ENCODE results near the gene MCF2L2.
"Not testable (repeated sequence)": the region's sequence is repeated elsewhere in the genome, so short reads cannot be mapped to it uniquely, and the experiment has no call there.

Gene MCF2L2

GRCh38 chr3:183443395-183444385 lies 15.3 kb upstream of the MCF2L2 start:
- DNase-seq (ENCODE audit: low spot score): no peak

- DNase-seq (ENCODE audit: low spot score): no peak
Observed at GRCh38 chr3:183442994-183443393, 14.6 kb upstream of the MCF2L2 start.

- not testable (repeated sequence) for DNase-seq (ENCODE audit: low spot score)
Observed at GRCh38 chr3:183440521-183440920, 12.1 kb upstream of the MCF2L2 start.

- DNase-seq (ENCODE audit: low spot score): no peak
Observed at GRCh38 chr3:183439515-183439914, 11.1 kb upstream of the MCF2L2 start.

GRCh38 chr3:183438735-183439134 lies 10.3 kb upstream of the MCF2L2 start:
- no peak for DNase-seq (ENCODE audit: low spot score)

GRCh38 chr3:183437666-183438564 lies 9.5 kb upstream of the MCF2L2 start:
- no peak for DNase-seq (ENCODE audit: low spot score)

GRCh38 chr3:183437061-183437460 lies 8.6 kb upstream of the MCF2L2 start:
- no peak for DNase-seq (ENCODE audit: low spot score)

- DNase-seq (ENCODE audit: low spot score): no peak
Observed at GRCh38 chr3:183435661-183436060, 7.2 kb upstream of the MCF2L2 start.

- no peak for DNase-seq (ENCODE audit: low spot score)
Observed at GRCh38 chr3:183434992-183435391, 6.6 kb upstream of the MCF2L2 start.

GRCh38 chr3:183434503-183434902 lies 6.1 kb upstream of the MCF2L2 start:
- DNase-seq (ENCODE audit: low spot score): no peak

GRCh38 chr3:183430325-183430957 lies 2.0 kb upstream of the MCF2L2 start:
- DNase-seq (ENCODE audit: low spot score): no peak

- DNase-seq (ENCODE audit: low spot score): peak; percentile 37
Observed at GRCh38 chr3:183427876-183428446, 458 bp downstream of the MCF2L2 start.

GRCh38 chr3:183427196-183427875 lies 1.1 kb downstream of the MCF2L2 start:
- DNase-seq (ENCODE audit: low spot score): no peak

GRCh38 chr3:183418807-183419206 lies 9.6 kb downstream of the MCF2L2 start:
- DNase-seq (ENCODE audit: low spot score): not testable (repeated sequence)

GRCh38 chr3:183411216-183411922 lies 17.1 kb downstream of the MCF2L2 start:
- DNase-seq (ENCODE audit: low spot score): no peak

GRCh38 chr3:183410759-183411158 lies 17.7 kb downstream of the MCF2L2 start:
- DNase-seq (ENCODE audit: low spot score): no peak

GRCh38 chr3:183410280-183410679 lies 18.1 kb downstream of the MCF2L2 start:
- no peak for DNase-seq (ENCODE audit: low spot score)

GRCh38 chr3:183409219-183409618 lies 19.2 kb downstream of the MCF2L2 start:
- no peak for DNase-seq (ENCODE audit: low spot score)

- no peak for DNase-seq (ENCODE audit: low spot score)
Observed at GRCh38 chr3:183401678-183402077, 26.7 kb downstream of the MCF2L2 start.

GRCh38 chr3:183400352-183400751 lies 28.1 kb downstream of the MCF2L2 start:
- no peak for DNase-seq (ENCODE audit: low spot score)

All from HuH-7.5 (cell line).